GM23248 (cell line): ENCODE results near the gene ALK. TPM values are rescaled to one million over a fixed set of nuclear protein-coding genes. Genes with fewer than 3 reads are reported as not detected.

Source experiments
- DNase-seq: peaks from one replicate; pipeline ENCODE4 v3.0.0-alpha.2; 2015
- H2AFZ ChIP-seq: fragments of 200-600 bp; sonication (generic); 2 replicates; pipeline ENCODE4 v1.6.1; 2016; ENCODE audit warnings: antibody characterized with exemption
- H3F3A ChIP-seq: fragments of 200-600 bp; sonication (generic); 2 replicates; pipeline ENCODE4 v1.6.1; 2016; ENCODE audit warnings: mild to moderate bottlenecking, antibody characterized with exemption, mixed run types; ENCODE audit not compliant: insufficient read depth
- H3K27ac ChIP-seq: fragments of 200-600 bp; sonication (generic); 2 replicates; pipeline ENCODE4 v1.5.1; 2016; ENCODE audit warnings: mild to moderate bottlenecking
- H3K27me3 ChIP-seq: fragments of 200-600 bp; sonication (generic); replicated peaks from 2 replicates; pipeline ENCODE4 v1.6.1; 2016; ENCODE audit warnings: mild to moderate bottlenecking; ENCODE audit not compliant: insufficient read depth
- H3K36me3 ChIP-seq: fragments of 200-600 bp; sonication (generic); 2 replicates; pipeline ENCODE4 v1.6.1; 2016; ENCODE audit warnings: low read depth, mild to moderate bottlenecking
- H3K4me1 ChIP-seq: fragments of 200-600 bp; sonication (generic); 2 replicates; pipeline ENCODE4 v1.6.1; 2016; ENCODE audit warnings: mild to moderate bottlenecking; ENCODE audit not compliant: insufficient read depth
- H3K4me2 ChIP-seq: fragments of 200-600 bp; sonication (generic); one replicate; pipeline ENCODE4 v1.6.1; 2016; ENCODE audit warnings: mild to moderate bottlenecking; ENCODE audit not compliant: unreplicated experiment
- H3K4me3 ChIP-seq: fragments of 200-600 bp; sonication (generic); 2 replicates; pipeline ENCODE4 v1.5.1; 2016; ENCODE audit warnings: mild to moderate bottlenecking
- H3K79me2 ChIP-seq: fragments of 200-600 bp; sonication (generic); 2 replicates; pipeline ENCODE4 v1.6.1; 2016; ENCODE audit warnings: mild to moderate bottlenecking; ENCODE audit not compliant: insufficient read depth
- H3K9ac ChIP-seq: fragments of 200-600 bp; sonication (generic); 2 replicates; pipeline ENCODE4 v1.6.1; 2016; ENCODE audit warnings: mild to moderate bottlenecking
- H3K9me2 ChIP-seq: fragments of 200-600 bp; sonication (generic); 2 replicates; pipeline ENCODE4 v1.6.1; 2016; ENCODE audit warnings: mixed run types, mild to moderate bottlenecking, moderate library complexity; ENCODE audit not compliant: insufficient read depth
- H3K9me3 ChIP-seq: fragments of 200-600 bp; sonication (generic); one replicate; pipeline ENCODE4 v1.6.1; 2017; ENCODE audit warnings: low read depth
- H4K20me1 ChIP-seq: fragments of 200-600 bp; sonication (generic); 2 replicates; pipeline ENCODE4 v1.6.0; 2016; ENCODE audit not compliant: insufficient read depth
- EZH2 ChIP-seq: fragments of 200-600 bp; sonication (generic); IDR thresholded peaks from 2 replicates; pipeline ENCODE4 v1.6.1; 2018; ENCODE audit warnings: antibody characterized with exemption, mild to moderate bottlenecking; ENCODE audit not compliant: insufficient read depth, poor library complexity, severe bottlenecking
- EZH2phosphoT487 ChIP-seq: fragments of 200-600 bp; sonication (generic); IDR thresholded peaks from 2 replicates; pipeline ENCODE4 v1.6.1; 2018; ENCODE audit warnings: antibody characterized with exemption, moderate library complexity, mild to moderate bottlenecking, low read depth; ENCODE audit not compliant: insufficient read depth
- WGBS, 2 experiments: methylation state at CpG; one replicate each; pipeline ENCODE4 v1.1.6; 2015 to 2017; ENCODE audit warnings: low lambda C conversion rate in 2 of 2, low coverage in 1 of 2; ENCODE audit errors: missing lambda C conversion rate in 2 of 2; 5-methylcytosine and 5-hydroxymethylcytosine counted together
- in situ Hi-C: fragments of 300-500 bp; cut with MboI; formaldehyde crosslinking; loops from 2 replicates; pipeline ENCODE4 v1.15.0; 2020
- polyA plus RNA-seq: library from polyadenylated mRNA; unstranded; fragments of >200 nt; fragmentation: Nextera tagmentation; extraction: Ambion mirVana; gene quantifications from 2 replicates; pipeline ENCODE4 v1.2.1, GENCODE V29; 2016
- total RNA-seq: library from RNA; depleted of rRNA; stranded (reverse); fragments of >200 nt; shearing (Covaris generic); gene quantifications from 2 replicates; pipeline ENCODE4 v1.2.3, GENCODE V29; 2014

The ALK gene
- total and polyA plus RNA-seq, 2 experiments from 2014 or later: under 0.01 to 0.05 TPM

- peaks cover 7% of the 10 kb centered on the region for H3K27me3 ChIP-seq
- H3K79me2 ChIP-seq: no peaks in the 10 kb centered on the region
- no peaks in the 10 kb centered on the region for H4K20me1 ChIP-seq
- H3K9ac ChIP-seq: no peak overlapping the region
- in situ Hi-C loops: no loop called here
- H3K4me1 ChIP-seq: no peaks in the 10 kb centered on the region
- H3K4me3 ChIP-seq: no peak overlapping the region
- no peaks in the 10 kb centered on the region for H3K36me3 ChIP-seq
- no peaks in the 10 kb centered on the region for H3F3A ChIP-seq
- no peak overlapping the region for H3K4me2 ChIP-seq
- TF ChIP-seq EZH2: no peak
- no peak for TF ChIP-seq EZH2phosphoT487
- H3K9me2 ChIP-seq: no peaks in the 10 kb centered on the region
- H3K9me3 ChIP-seq: no peaks in the 10 kb centered on the region
- 12 to 15% methylated on average over 8 of the region's 8 CpGs for WGBS, 2 experiments
- H2AFZ ChIP-seq: no peak overlapping the region
- DNase-seq: no peak
- H3K27ac ChIP-seq: no peak overlapping the region
Measured at GRCh38 chr2:29650631-29651097, 270.7 kb downstream of the ALK start.

GRCh38 chr2:29644949-29645348 lies 276.4 kb downstream of the ALK start:
- H3K9me3 ChIP-seq: no peaks in the 10 kb centered on the region
- no peaks in the 10 kb centered on the region for H3K36me3 ChIP-seq
- H3K9me2 ChIP-seq: no peaks in the 10 kb centered on the region
- in situ Hi-C loops: no loop called here
- H4K20me1 ChIP-seq: no peaks in the 10 kb centered on the region
- no peaks in the 10 kb centered on the region for H3K79me2 ChIP-seq
- no peak for DNase-seq
- H3F3A ChIP-seq: no peaks in the 10 kb centered on the region
- no peaks in the 10 kb centered on the region for H3K4me1 ChIP-seq
- no peak overlapping the region for H3K4me3 ChIP-seq
- 0 out of 2 replicates have a peak, but pooled peaks cover 3% of the 10 kb centered on the region for H3K27me3 ChIP-seq
- WGBS, 2 experiments: 45% methylated on average over 1 of the region's 1 CpG
- H3K27ac ChIP-seq: no peak overlapping the region
- TF ChIP-seq EZH2phosphoT487 (no peak), EZH2 (no peak)
- H3K9ac ChIP-seq: no peak overlapping the region
- H3K4me2 ChIP-seq: no peak overlapping the region
- H2AFZ ChIP-seq: no peak overlapping the region

- Histone ChIP-seq H3K79me2 (no peaks in the 10 kb centered on the region), H2AFZ (no peak overlapping the region), H3K9me2 (no peaks in the 10 kb centered on the region), H3K9me3 (no peaks in the 10 kb centered on the region), H3K9ac (no peak overlapping the region), H3K36me3 (no peaks in the 10 kb centered on the region), H3K27ac (no peak overlapping the region), H3K27me3 (peaks cover 3% of the 10 kb centered on the region; the same call in 1 of the 2 replicates), H3F3A (no peaks in the 10 kb centered on the region), H3K4me2 (no peak overlapping the region), H4K20me1 (no peaks in the 10 kb centered on the region), H3K4me3 (no peak overlapping the region), H3K4me1 (no peaks in the 10 kb centered on the region)
- in situ Hi-C loops: no loop called here
- TF ChIP-seq EZH2 (no peak), EZH2phosphoT487 (no peak)
- DNase-seq: no peak
Measured at GRCh38 chr2:29643196-29643595, 278.2 kb downstream of the ALK start.

DNA sequence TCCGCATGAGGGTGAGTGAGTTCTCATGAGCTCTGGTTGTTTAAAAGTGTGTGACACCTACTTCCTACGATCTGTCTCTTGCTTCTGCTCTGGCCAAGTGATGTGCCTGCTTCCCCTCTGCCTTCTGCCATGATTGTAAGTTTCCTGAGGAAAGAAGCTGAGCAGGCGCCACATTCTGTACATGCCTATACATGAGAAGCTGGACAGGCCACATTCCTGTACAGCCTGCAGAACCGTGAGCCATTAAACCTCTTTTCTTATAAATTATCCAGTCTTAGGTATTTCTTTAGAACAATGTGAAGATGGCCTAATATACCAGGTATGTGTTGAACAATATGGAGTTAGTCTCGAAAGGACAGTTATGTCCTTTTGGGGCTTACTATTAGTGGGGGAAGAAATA lies 281.0 kb downstream of the ALK start:
- Histone ChIP-seq H3K4me3 (no peak overlapping the region), H3F3A (no peaks in the 10 kb centered on the region), H3K4me2 (no peak overlapping the region), H3K27ac (no peak overlapping the region), H3K79me2 (no peaks in the 10 kb centered on the region), H3K27me3 (peaks cover 3% of the 10 kb centered on the region; the same call in 1 of the 2 replicates), H2AFZ (no peak overlapping the region), H3K4me1 (no peaks in the 10 kb centered on the region), H3K9me3 (no peaks in the 10 kb centered on the region), H3K36me3 (no peaks in the 10 kb centered on the region), H3K9ac (no peak overlapping the region), H3K9me2 (no peaks in the 10 kb centered on the region), H4K20me1 (no peaks in the 10 kb centered on the region)
- no peak for TF ChIP-seq EZH2
- no peak for TF ChIP-seq EZH2phosphoT487
- 65 to 70% methylated on average over 5 of the region's 5 CpGs for WGBS, 2 experiments
- in situ Hi-C loops: no loop called here
- DNase-seq: no peak

DNA sequence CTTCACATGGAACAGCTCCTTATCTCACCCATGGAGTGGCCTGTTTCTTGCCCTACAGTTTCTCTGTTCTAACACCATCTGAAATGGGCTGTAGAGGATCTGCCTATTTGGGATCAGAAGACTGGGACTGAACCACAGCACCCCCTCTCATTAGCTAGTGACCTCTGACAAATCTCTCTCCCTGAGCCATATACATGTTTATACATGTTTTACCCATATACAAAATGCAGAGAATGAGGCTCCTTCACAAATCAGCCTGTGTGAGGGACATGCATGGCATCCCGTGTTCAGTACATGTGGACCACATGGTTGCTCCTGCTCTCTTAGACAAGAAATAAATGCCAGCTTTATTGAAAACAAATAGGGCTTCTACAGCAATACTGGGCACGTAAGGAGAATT lies 282.7 kb downstream of the ALK start:
- WGBS, 2 experiments: 46 to 53% methylated on average over 2 of the region's 2 CpGs
- in situ Hi-C loops: no loop called here
- no peak for TF ChIP-seq EZH2phosphoT487
- no peak for TF ChIP-seq EZH2
- H3K4me2 ChIP-seq: no peak overlapping the region
- H3K27me3 ChIP-seq: peaks cover 3% of the 10 kb centered on the region; the same call in 1 of the 2 replicates
- H3K4me3 ChIP-seq: no peak overlapping the region
- no peaks in the 10 kb centered on the region for H3K36me3 ChIP-seq
- H3K9me2 ChIP-seq: no peaks in the 10 kb centered on the region
- no peak overlapping the region for H2AFZ ChIP-seq
- H3K9ac ChIP-seq: no peak overlapping the region
- no peaks in the 10 kb centered on the region for H3K9me3 ChIP-seq
- H3K4me1 ChIP-seq: no peaks in the 10 kb centered on the region
- H4K20me1 ChIP-seq: no peaks in the 10 kb centered on the region
- no peak overlapping the region for H3K27ac ChIP-seq
- no peaks in the 10 kb centered on the region for H3F3A ChIP-seq
- H3K79me2 ChIP-seq: no peaks in the 10 kb centered on the region
- DNase-seq: no peak
